IMR-90 (cell line): ENCODE measurements around the gene SLC25A30. TPM values are rescaled to one million over a fixed set of nuclear protein-coding genes. Genes with fewer than 3 reads are reported as not detected.

ENCODE experiments used
- ATAC-seq: fragments of 200-7000 bp; cut with Tn5 transposase; 2 replicates; pipeline ENCODE4 v1.9.1; 2020; ENCODE audit warnings: low read depth, mild to moderate bottlenecking, moderate library complexity
- BruUV-seq: library from RNA; stranded (reverse); fragments of 400-500 nt; replicated peaks from 2 replicates; lab custom pipeline; 2021; lab: Mats Ljungman, UMichigan
- CTCF ChIA-PET: fragments of 300-600 bp; formaldehyde crosslinking; extraction: SDS; loops from one replicate; lab custom pipeline; 2021; ENCODE audit warnings: antibody characterized with exemption; lab: Yijun Ruan, JAX
- POLR2A ChIA-PET: fragments of 300-600 bp; sonication (Branson Sonifier 250); formaldehyde crosslinking; loops from one replicate; lab custom pipeline; 2022; ENCODE audit warnings: antibody characterized with exemption; ENCODE audit not compliant: unreplicated experiment; lab: Charles Lee
- DNase-seq: peaks from one replicate; pipeline ENCODE4 v3.0.0; 2013
- H2AFZ ChIP-seq: replicated peaks from 2 replicates; pipeline ENCODE3; 2013; ENCODE audit warnings: low read length, mild to moderate bottlenecking; ENCODE audit not compliant: poor library complexity
- H2AK5ac ChIP-seq: 2 replicates; pipeline ENCODE4 v1.6.1; 2013; ENCODE audit warnings: low read depth, low read length, inconsistent platforms
- H2AK9ac ChIP-seq: replicated peaks from 2 replicates; pipeline ENCODE3; 2013; ENCODE audit warnings: mild to moderate bottlenecking, low read depth, low read length, moderate library complexity; ENCODE audit not compliant: poor library complexity
- H2BK120ac ChIP-seq: 2 replicates; pipeline ENCODE4 v1.6.1; 2013; ENCODE audit warnings: low read depth, low read length, inconsistent platforms
- H2BK15ac ChIP-seq: 3 replicates; pipeline ENCODE4 v1.6.1; 2013; ENCODE audit warnings: low read depth, low read length, inconsistent platforms
- H2BK20ac ChIP-seq: 2 replicates; pipeline ENCODE4 v1.6.1; 2013; ENCODE audit warnings: low read depth, mild to moderate bottlenecking, inconsistent platforms, low read length, moderate library complexity
- H2BK5ac ChIP-seq: 2 replicates; pipeline ENCODE4 v1.6.1; 2013; ENCODE audit warnings: mild to moderate bottlenecking, low read depth, low read length, inconsistent platforms; ENCODE audit not compliant: poor library complexity, severe bottlenecking
- H3K14ac ChIP-seq: replicated peaks from 2 replicates; pipeline ENCODE4 v1.6.1; 2013; ENCODE audit warnings: low read depth, low read length, inconsistent platforms
- H3K18ac ChIP-seq: 2 replicates; pipeline ENCODE4 v1.6.1; 2013; ENCODE audit warnings: low read depth, low read length, control low read depth
- H3K23ac ChIP-seq: 2 replicates; pipeline ENCODE4 v1.6.1; 2013; ENCODE audit warnings: low read depth, low read length, inconsistent platforms
- H3K27ac ChIP-seq: 2 replicates; pipeline ENCODE4 v1.5.1; 2013; ENCODE audit warnings: mild to moderate bottlenecking, control low read depth, low read length; ENCODE audit not compliant: insufficient read depth
- H3K27me3 ChIP-seq: 2 replicates; pipeline ENCODE4 v1.6.1; 2013; ENCODE audit warnings: low read length; ENCODE audit not compliant: control insufficient read depth, insufficient read depth
- H3K36me3 ChIP-seq: 2 replicates; pipeline ENCODE4 v1.6.1; 2013; ENCODE audit warnings: low read length, mixed read lengths; ENCODE audit not compliant: control insufficient read depth, insufficient read depth
- H3K4ac ChIP-seq: 2 replicates; pipeline ENCODE4 v1.6.1; 2013; ENCODE audit warnings: low read depth, low read length, inconsistent platforms
- H3K4me1 ChIP-seq: 2 replicates; pipeline ENCODE4 v1.6.1; 2013; ENCODE audit warnings: low read length, mixed read lengths; ENCODE audit not compliant: control insufficient read depth, insufficient read depth
- H3K4me2 ChIP-seq: 2 replicates; pipeline ENCODE4 v1.6.1; 2013; ENCODE audit warnings: low read depth, mild to moderate bottlenecking, control low read depth, low read length, moderate library complexity
- H3K4me3 ChIP-seq: 2 replicates; pipeline ENCODE4 v1.5.1; 2013; ENCODE audit warnings: low read depth, mild to moderate bottlenecking, control low read depth, low read length, moderate library complexity; ENCODE audit not compliant: insufficient read depth
- H3K56ac ChIP-seq: 2 replicates; pipeline ENCODE4 v1.6.1; 2013; ENCODE audit warnings: low read length, inconsistent platforms; ENCODE audit not compliant: insufficient read depth; ENCODE audit errors: extremely low read depth
- H3K79me1 ChIP-seq, 2 experiments: 2 replicates each; pipeline ENCODE4 v1.6.1; 2013; ENCODE audit warnings: low read length in 2 of 2, inconsistent platforms in 1 of 2, low read depth in 1 of 2
- H3K9ac ChIP-seq: 2 replicates; pipeline ENCODE4 v1.6.1; 2013; ENCODE audit warnings: low read depth, low read length, control low read depth
- H3K9me1 ChIP-seq: 2 replicates; pipeline ENCODE4 v1.6.1; 2013; ENCODE audit warnings: low read length, inconsistent platforms; ENCODE audit not compliant: insufficient read depth
- H3K9me3 ChIP-seq: 2 replicates; pipeline ENCODE4 v1.6.1; 2013; ENCODE audit warnings: low read length; ENCODE audit not compliant: control insufficient read depth, insufficient read depth
- H4K20me1 ChIP-seq: 2 replicates; pipeline ENCODE4 v1.6.1; 2013; ENCODE audit warnings: low read length, inconsistent platforms; ENCODE audit not compliant: insufficient read depth
- H4K5ac ChIP-seq: 2 replicates; pipeline ENCODE4 v1.6.1; 2013; ENCODE audit warnings: mild to moderate bottlenecking, low read depth, low read length, control low read depth
- H4K8ac ChIP-seq, 2 experiments: 2 replicates each; pipeline ENCODE4 v1.6.1; 2013; ENCODE audit warnings: low read depth in 2 of 2, low read length in 2 of 2, control low read depth in 1 of 2, inconsistent platforms in 1 of 2
- H4K91ac ChIP-seq: 2 replicates; pipeline ENCODE4 v1.6.1; 2013; ENCODE audit warnings: low read depth, low read length, inconsistent platforms; ENCODE audit not compliant: insufficient read depth
- CHD1 ChIP-seq: IDR thresholded peaks from 2 replicates; pipeline ENCODE4 v1.6.1; 2012; ENCODE audit warnings: low read depth, low read length, improper control_type of control experiment
- ELK1 ChIP-seq: fragments of 150-350 bp; IDR thresholded peaks from 2 replicates; pipeline ENCODE4 v1.6.1; 2016; ENCODE audit warnings: low read depth, mild to moderate bottlenecking, low read length, moderate library complexity, borderline replicate concordance
- RCOR1 ChIP-seq: IDR thresholded peaks from 2 replicates; pipeline ENCODE4 v1.6.1; 2012; ENCODE audit warnings: mild to moderate bottlenecking, low read length, improper control_type of control experiment; ENCODE audit not compliant: insufficient replicate concordance
- WGBS, 2 experiments: methylation state at CpG; one replicate each; pipeline versions ENCODE4 v1.1.5 to v1.1.7; 2013; ENCODE audit warnings: missing lambda C conversion rate in 2 of 2; ENCODE audit not compliant: insufficient read length in 1 of 2; ENCODE audit errors: extremely low coverage in 2 of 2; 5-methylcytosine and 5-hydroxymethylcytosine counted together
- dilution Hi-C: fragments of 300-500 bp; cut with HindIII; formaldehyde crosslinking; loops from one replicate; pipeline ENCODE4 v1.14.3; 2018; ENCODE audit warnings: low sequenced_read_pairs; ENCODE audit not compliant: unreplicated experiment
- in situ Hi-C: fragments of 300-500 bp; cut with MboI; formaldehyde crosslinking; loops from 3 replicates; pipeline ENCODE4 v1.14.3; 2019; ENCODE audit warnings: low sequenced_read_pairs, inconsistent platforms, mixed read lengths
- intact Hi-C: fragments of 100-400 bp; cut with micrococcal nuclease; formaldehyde crosslinking; loops from 2 replicates; pipeline ENCODE4 v1.10.0; 2022
- polyA plus RNA-seq, 3 experiments: library from polyadenylated mRNA; depleted of rRNA; stranded (reverse); fragments of >200 nt; gene quantifications; 2 replicates each; pipeline ENCODE4 v1.2.3, GENCODE V29; 2012; ENCODE audit warnings: low replicate concordance in 1 of 3
- total RNA-seq: library from RNA; depleted of rRNA; stranded (reverse); fragments of >200 nt; gene quantifications from 2 replicates; pipeline ENCODE4 v1.2.3, GENCODE V29; 2012

The SLC25A30 gene
- total and polyA plus RNA-seq, 2 of the 4 experiments (the other 2 are of a cell fraction), result 9.9 to 19.4 TPM

DNA sequence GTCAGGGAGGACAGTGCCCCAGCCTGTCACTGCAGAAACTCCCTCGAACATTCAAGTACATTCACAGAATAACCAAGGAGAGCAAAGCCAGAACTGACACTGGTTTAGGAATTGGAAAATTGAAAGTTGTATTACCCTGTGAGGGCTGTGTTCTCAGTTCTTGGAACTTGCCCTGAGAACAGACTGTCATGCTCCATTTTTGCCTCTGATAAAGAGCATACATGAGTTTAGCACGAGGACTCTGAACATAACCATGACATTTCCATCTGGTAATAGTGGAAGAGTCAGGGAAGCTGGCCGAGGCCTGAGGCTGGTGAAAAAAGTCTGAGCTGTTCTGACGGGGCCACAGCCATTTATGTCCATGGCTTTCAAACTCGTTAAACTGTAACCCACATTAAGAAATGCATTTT, 15.2 kb upstream of the SLC25A30 start:
- no peaks in the 10 kb centered on the region for H3K9me3 ChIP-seq
- in situ Hi-C loops, result no loop called here
- no peak overlapping the region for H3K9ac ChIP-seq
- H2BK20ac ChIP-seq, result no peak overlapping the region
- no peak overlapping the region for H3K4me3 ChIP-seq
- H3K14ac ChIP-seq, result no peak overlapping the region
- H3K18ac ChIP-seq, result no peak overlapping the region
- H3K56ac ChIP-seq, result no peak overlapping the region
- H3K27me3 ChIP-seq, result peaks cover 2% of the 10 kb centered on the region
- H3K9me1 ChIP-seq, result no peaks in the 10 kb centered on the region
- no peaks in the 10 kb centered on the region for H3K4me1 ChIP-seq
- no peak for ATAC-seq
- H2BK120ac ChIP-seq, result no peak overlapping the region
- dilution Hi-C loops, result no loop called here
- no peak overlapping the region for H3K4me2 ChIP-seq
- DNase-seq, result no peak
- H3K36me3 ChIP-seq, result no peaks in the 10 kb centered on the region
- no peaks in the 10 kb centered on the region for H3K79me1 ChIP-seq
- H3K4ac ChIP-seq, result no peak overlapping the region
- H2AK9ac ChIP-seq, result no peak overlapping the region
- no peak overlapping the region for H3K23ac ChIP-seq
- no CpG with 5 or more reads among the region's 5 CpGs for WGBS, 2 experiments
- TF ChIP-seq ELK1 (no peak), CHD1 (no peak), RCOR1 (no peak)
- ChIA-PET POLR2A (no interaction called here), CTCF (no interaction called here)
- no peak overlapping the region for H2BK5ac ChIP-seq
- H3K27ac ChIP-seq, result no peak overlapping the region
- H4K8ac ChIP-seq, result no peak overlapping the region
- no peak overlapping the region for H4K5ac ChIP-seq
- intact Hi-C loops, result no loop called here
- no peaks in the 10 kb centered on the region for H4K20me1 ChIP-seq
- BruUV-seq, result no TSS peak
- no peak overlapping the region for H2AK5ac ChIP-seq
- no peak overlapping the region for H4K91ac ChIP-seq
- no peak overlapping the region for H2BK15ac ChIP-seq
- H2AFZ ChIP-seq, result no peak overlapping the region
